ENCODE data around the gene MASP2.

DNA sequence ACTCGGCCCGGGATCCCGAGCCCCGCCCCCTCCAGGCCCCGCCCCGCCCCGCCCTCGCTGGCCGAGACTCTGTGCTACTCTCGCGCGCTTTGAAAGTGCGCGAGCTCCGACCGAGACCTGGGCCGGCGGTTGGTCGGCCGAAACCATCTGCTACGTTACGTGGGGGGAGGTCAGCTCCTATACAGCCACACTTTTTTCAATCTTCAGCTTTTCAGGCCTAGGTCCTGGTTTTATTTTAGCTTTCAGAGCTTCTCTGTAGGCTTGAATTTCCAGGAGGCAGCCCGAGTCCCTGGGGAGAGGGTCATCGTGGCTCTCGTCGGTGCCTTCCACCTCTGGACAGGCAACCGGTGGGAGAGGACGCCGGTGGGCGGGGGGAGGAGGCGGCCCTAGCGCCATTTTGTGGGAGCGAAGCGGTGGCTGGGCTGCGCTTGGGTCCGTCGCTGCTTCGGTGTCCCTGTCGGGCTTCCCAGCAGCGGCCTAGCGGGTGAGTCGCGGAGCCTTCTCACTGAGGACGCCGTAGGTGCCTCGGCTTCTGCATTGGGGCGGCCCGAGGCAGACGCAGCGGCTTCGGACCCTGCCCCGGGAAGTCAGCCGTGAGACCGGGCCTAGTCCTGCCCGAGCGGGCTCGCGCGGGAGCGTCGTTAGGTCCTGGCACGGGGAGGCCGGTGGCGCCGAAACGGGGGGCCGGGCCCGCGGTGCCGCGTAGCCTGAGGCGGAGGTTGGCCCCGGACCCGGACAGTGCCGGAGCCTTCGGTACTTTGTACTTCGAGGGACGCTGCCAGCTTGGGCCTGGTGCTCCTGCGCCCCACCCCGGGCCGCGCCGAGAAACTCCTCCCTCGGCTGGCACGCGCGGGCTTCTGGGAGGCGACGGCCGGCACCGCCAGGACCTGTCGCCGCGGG lies 34.5 kb downstream of the MASP2 start, which contains the start of gene TARDBP:
- TF ChIP-seq CTCF (IDR thresholded peaks at IDR 0.05) (no peak), EP300 (IDR thresholded peaks at IDR 0.05) (no peak)
